ENCODE data around the gene SIN3A. TPM values are rescaled to one million over a fixed set of nuclear protein-coding genes. Genes with fewer than 3 reads are reported as not detected.

The SIN3A gene
- total and polyA plus RNA-seq, 2 donors (not counting 1 experiment from before 2014, with no cell fraction given), result 23.0 to 27.2 TPM

DNA sequence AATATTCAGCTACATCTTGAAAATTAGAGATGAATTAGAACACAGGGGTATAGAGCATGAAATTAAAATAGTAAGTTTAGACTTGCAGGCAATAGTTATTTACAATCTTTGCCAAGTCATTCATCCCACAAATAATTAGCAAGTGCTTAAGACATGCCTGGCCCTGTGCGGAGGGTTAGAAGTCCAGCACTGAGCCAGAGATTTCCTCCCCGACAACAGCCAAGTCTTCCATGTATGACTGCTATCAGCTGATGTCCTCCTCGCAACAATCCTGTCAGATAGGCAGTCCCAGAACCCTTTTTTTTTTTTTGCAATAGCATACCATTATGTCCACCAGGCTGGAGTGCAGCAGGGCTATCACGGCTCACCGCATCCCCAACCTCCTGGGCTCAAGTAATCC lies 14.6 kb downstream of the SIN3A start:
- H3K4me2 ChIP-seq (ENCODE audit: extremely low read depth, insufficient read depth, low read length), result no peak overlapping the region
- no peak overlapping the region for H3K4me3 ChIP-seq (replicated peaks in 1 of 4; ENCODE audit: control extremely low read depth in 1 of 4, insufficient read depth in 1 of 4, low read depth in 3 of 4, low read length in 4 of 4)
- peaks cover 2% of the 10 kb centered on the region for H3K36me3 ChIP-seq (ENCODE audit: control insufficient read depth, insufficient read depth, low read length)
- no peak overlapping the region for H2AFZ ChIP-seq (ENCODE audit: low read length)
- no peak for DNase-seq (ENCODE audit: low read depth in 2 of 2)
- H3K4me1 ChIP-seq (ENCODE audit: control insufficient read depth, extremely low read depth, insufficient read depth, low read length), result no peaks in the 10 kb centered on the region
- no peak for TF ChIP-seq EZH2 (IDR thresholded peaks at IDR 0.05; ENCODE audit: low read length, missing control alignments)
- TF ChIP-seq, protein P1, sequence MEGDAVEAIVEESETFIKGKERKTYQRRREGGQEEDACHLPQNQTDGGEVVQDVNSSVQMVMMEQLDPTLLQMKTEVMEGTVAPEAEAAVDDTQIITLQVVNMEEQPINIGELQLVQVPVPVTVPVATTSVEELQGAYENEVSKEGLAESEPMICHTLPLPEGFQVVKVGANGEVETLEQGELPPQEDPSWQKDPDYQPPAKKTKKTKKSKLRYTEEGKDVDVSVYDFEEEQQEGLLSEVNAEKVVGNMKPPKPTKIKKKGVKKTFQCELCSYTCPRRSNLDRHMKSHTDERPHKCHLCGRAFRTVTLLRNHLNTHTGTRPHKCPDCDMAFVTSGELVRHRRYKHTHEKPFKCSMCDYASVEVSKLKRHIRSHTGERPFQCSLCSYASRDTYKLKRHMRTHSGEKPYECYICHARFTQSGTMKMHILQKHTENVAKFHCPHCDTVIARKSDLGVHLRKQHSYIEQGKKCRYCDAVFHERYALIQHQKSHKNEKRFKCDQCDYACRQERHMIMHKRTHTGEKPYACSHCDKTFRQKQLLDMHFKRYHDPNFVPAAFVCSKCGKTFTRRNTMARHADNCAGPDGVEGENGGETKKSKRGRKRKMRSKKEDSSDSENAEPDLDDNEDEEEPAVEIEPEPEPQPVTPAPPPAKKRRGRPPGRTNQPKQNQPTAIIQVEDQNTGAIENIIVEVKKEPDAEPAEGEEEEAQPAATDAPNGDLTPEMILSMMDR (conservative IDR thresholded peaks at IDR 0.05 in 1 of 2, IDR thresholded peaks at IDR 0.05 in 1 of 2; ENCODE audit: low read depth in 1 of 2, low read length in 2 of 2), result no peak
- H3K79me2 ChIP-seq (ENCODE audit: control insufficient read depth, insufficient read depth, low read length), result peaks cover 60% of the 10 kb centered on the region
- H4K20me1 ChIP-seq (ENCODE audit: control insufficient read depth, extremely low read depth, insufficient read depth, low read length), result no peaks in the 10 kb centered on the region
- no peaks in the 10 kb centered on the region for H3K9me3 ChIP-seq (ENCODE audit: control insufficient read depth, insufficient read depth, low read depth, low read length)
- no peaks in the 10 kb centered on the region for H3K27me3 ChIP-seq (ENCODE audit: control insufficient read depth, insufficient read depth, low read length)
- H3K9ac ChIP-seq (ENCODE audit: insufficient read depth, low read length), result no peak overlapping the region
- no peak overlapping the region for H3K27ac ChIP-seq (ENCODE audit: insufficient read depth, low read length)

DNA sequence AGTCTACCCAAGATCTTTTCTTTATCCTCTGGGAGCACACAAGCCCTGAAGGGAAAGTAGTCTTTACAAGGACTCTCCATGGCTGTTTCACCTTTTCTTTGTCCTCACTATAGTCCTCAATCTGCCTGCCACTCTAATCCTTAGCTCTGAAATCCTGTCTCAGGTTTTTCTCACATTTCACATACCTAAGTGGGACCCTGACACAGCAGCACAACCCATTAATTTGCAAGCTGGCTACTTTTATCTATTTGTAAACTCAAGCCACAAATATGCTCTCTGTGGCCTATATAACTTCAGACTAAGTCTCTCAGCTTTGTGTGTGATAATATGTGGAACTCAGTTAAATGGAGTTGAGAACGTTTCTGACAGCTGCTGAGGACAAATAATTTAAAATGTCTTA lies 19.8 kb downstream of the SIN3A start:
- TF ChIP-seq, protein P1 (conservative IDR thresholded peaks at IDR 0.05 in 1 of 2, IDR thresholded peaks at IDR 0.05 in 1 of 2; ENCODE audit: low read depth in 1 of 2, low read length in 2 of 2), result no peak
- TF ChIP-seq EZH2 (IDR thresholded peaks at IDR 0.05; ENCODE audit: low read length, missing control alignments), result no peak
- Histone ChIP-seq H3K79me2 (ENCODE audit: control insufficient read depth, insufficient read depth, low read length) (peaks cover 29% of the 10 kb centered on the region), H3K9me3 (ENCODE audit: control insufficient read depth, insufficient read depth, low read depth, low read length) (no peaks in the 10 kb centered on the region), H3K27me3 (ENCODE audit: control insufficient read depth, insufficient read depth, low read length) (no peaks in the 10 kb centered on the region), H3K36me3 (ENCODE audit: control insufficient read depth, insufficient read depth, low read length) (peaks cover 9% of the 10 kb centered on the region), H2AFZ (ENCODE audit: low read length) (no peak overlapping the region), H4K20me1 (ENCODE audit: control insufficient read depth, extremely low read depth, insufficient read depth, low read length) (no peaks in the 10 kb centered on the region), H3K9ac (ENCODE audit: insufficient read depth, low read length) (no peak overlapping the region), H3K27ac (ENCODE audit: insufficient read depth, low read length) (no peak overlapping the region), H3K4me3 (replicated peaks in 1 of 4; ENCODE audit: control extremely low read depth in 1 of 4, insufficient read depth in 1 of 4, low read depth in 3 of 4, low read length in 4 of 4) (no peak overlapping the region), H3K4me1 (ENCODE audit: control insufficient read depth, extremely low read depth, insufficient read depth, low read length) (no peaks in the 10 kb centered on the region), H3K4me2 (ENCODE audit: extremely low read depth, insufficient read depth, low read length) (no peak overlapping the region)
- DNase-seq (ENCODE audit: low read depth in 2 of 2), result peak in 1 of 2 donors; percentile 55

DNA sequence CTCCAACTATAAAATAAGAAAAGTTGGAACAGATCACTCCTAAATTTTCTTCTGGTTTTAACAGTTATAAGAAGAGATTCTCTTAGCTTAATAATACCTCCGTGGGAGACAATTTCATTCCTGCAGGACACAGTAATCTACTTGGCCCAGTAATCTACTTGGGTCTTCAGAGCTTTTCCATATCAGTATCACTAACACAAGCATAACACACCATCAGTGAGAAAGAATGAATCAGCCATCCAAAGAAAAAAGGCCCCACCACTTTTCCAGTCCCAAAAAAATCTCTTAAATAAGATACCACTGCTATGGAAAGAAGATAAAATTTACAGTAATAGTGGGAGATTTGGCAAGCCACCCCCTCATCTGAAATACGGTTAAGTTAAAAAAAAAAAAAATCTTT lies 20.2 kb downstream of the SIN3A start:
- Histone ChIP-seq H3K4me1 (ENCODE audit: control insufficient read depth, extremely low read depth, insufficient read depth, low read length) (no peaks in the 10 kb centered on the region), H3K79me2 (ENCODE audit: control insufficient read depth, insufficient read depth, low read length) (peaks cover 28% of the 10 kb centered on the region), H3K27me3 (ENCODE audit: control insufficient read depth, insufficient read depth, low read length) (no peaks in the 10 kb centered on the region), H2AFZ (ENCODE audit: low read length) (no peak overlapping the region), H3K4me2 (ENCODE audit: extremely low read depth, insufficient read depth, low read length) (no peak overlapping the region), H3K9me3 (ENCODE audit: control insufficient read depth, insufficient read depth, low read depth, low read length) (no peaks in the 10 kb centered on the region), H3K9ac (ENCODE audit: insufficient read depth, low read length) (no peak overlapping the region), H3K4me3 (replicated peaks in 1 of 4; ENCODE audit: control extremely low read depth in 1 of 4, insufficient read depth in 1 of 4, low read depth in 3 of 4, low read length in 4 of 4) (no peak overlapping the region), H3K36me3 (ENCODE audit: control insufficient read depth, insufficient read depth, low read length) (peaks cover 9% of the 10 kb centered on the region), H3K27ac (ENCODE audit: insufficient read depth, low read length) (no peak overlapping the region), H4K20me1 (ENCODE audit: control insufficient read depth, extremely low read depth, insufficient read depth, low read length) (no peaks in the 10 kb centered on the region)
- DNase-seq (ENCODE audit: low read depth in 2 of 2), result peak in 1 of 2 donors; percentile 71
- no peak for TF ChIP-seq EZH2 (IDR thresholded peaks at IDR 0.05; ENCODE audit: low read length, missing control alignments)
- TF ChIP-seq, protein P1 (conservative IDR thresholded peaks at IDR 0.05 in 1 of 2, IDR thresholded peaks at IDR 0.05 in 1 of 2; ENCODE audit: low read depth in 1 of 2, low read length in 2 of 2), result no peak
